Measurements from ENCODE around the gene SNED1. TPM values are rescaled to one million over a fixed set of nuclear protein-coding genes. Genes with fewer than 3 reads are reported as not detected.

Gene SNED1
- total and polyA plus RNA-seq, 12 donors, result 3.9 to 12.7 (median 6.3) TPM

GRCh38 chr2:241011296-241011600 is 12.8 kb downstream of the SNED1 start:
- WGBS, 2 donors, result 90 to 96% methylated on average over 9 of the region's 9 CpGs
- Histone ChIP-seq H3K27ac (no peak overlapping the region), H3K27me3 (no peaks in the 10 kb centered on the region), H3K4me1 (peaks cover 3 to 23% (median 14%) of the 10 kb centered on the region in 9 donors), H3K4me3 (no peak overlapping the region), H3K36me3 (no peaks in the 10 kb centered on the region), H3K9me3 (peaks cover 0 to 2% (median 0%) of the 10 kb centered on the region in 11 donors)
- ATAC-seq (no peak), DNase-seq (no peak)
- no peak for TF ChIP-seq CTCF (IDR thresholded peaks at IDR 0.05)
- intact Hi-C loops (cut with DNase I), result no loop called here

GRCh38 chr2:241011751-241012510 is 13.5 kb downstream of the SNED1 start:
- H3K9me3 ChIP-seq, result no peaks in the 10 kb centered on the region
- H3K36me3 ChIP-seq, result no peaks in the 10 kb centered on the region
- intact Hi-C loops (cut with DNase I), result no loop called here
- no peaks in the 10 kb centered on the region for H3K27me3 ChIP-seq
- ATAC-seq (no peak), DNase-seq (no peak)
- H3K4me3 ChIP-seq, result no peak overlapping the region
- 78 to 84% methylated on average over 29 of the region's 29 CpGs for WGBS, 2 donors
- no peak for TF ChIP-seq CTCF (IDR thresholded peaks at IDR 0.05)
- H3K4me1 ChIP-seq, result peaks cover 3 to 23% (median 14%) of the 10 kb centered on the region in 9 donors
- no peak overlapping the region for H3K27ac ChIP-seq

GRCh38 chr2:241014224-241014623 is 15.8 kb downstream of the SNED1 start:
- DNase-seq (no peak), ATAC-seq (no peak)
- Histone ChIP-seq H3K9me3 (no peaks in the 10 kb centered on the region), H3K27ac (no peak overlapping the region), H3K4me3 (no peak overlapping the region), H3K27me3 (no peaks in the 10 kb centered on the region), H3K36me3 (no peaks in the 10 kb centered on the region), H3K4me1 (peaks cover 3 to 16% (median 14%) of the 10 kb centered on the region in 9 donors)
- intact Hi-C loops (cut with DNase I), result no loop called here
- WGBS, 2 donors, result 86 to 97% methylated on average over 6 of the region's 6 CpGs
- no peak for TF ChIP-seq CTCF (IDR thresholded peaks at IDR 0.05)

- Histone ChIP-seq H3K9me3 (no peaks in the 10 kb centered on the region), H3K27ac (no peak overlapping the region), H3K36me3 (no peaks in the 10 kb centered on the region), H3K4me1 (peaks cover 0 to 11% (median 9%) of the 10 kb centered on the region in 9 donors), H3K4me3 (no peak overlapping the region), H3K27me3 (no peaks in the 10 kb centered on the region)
- WGBS, 2 donors, result 90 to 91% methylated on average over 10 of the region's 10 CpGs
- ATAC-seq (no peak), DNase-seq (no peak)
- TF ChIP-seq CTCF (IDR thresholded peaks at IDR 0.05), result no peak
- intact Hi-C loops (cut with DNase I), result no loop called here
Measured at GRCh38 chr2:241014764-241015163, 16.3 kb downstream of the SNED1 start.
